Tibial nerve (tissue), 4 donors: ENCODE measurements around the gene HARS1. TPM values are rescaled to one million over a fixed set of nuclear protein-coding genes. Genes with fewer than 3 reads are reported as not detected.

Source experiments
- DNase-seq, 2 donors: peaks; one replicate each; pipeline ENCODE4 v3.0.0-alpha.2; 2019; ENCODE audit warnings: low spot score in 2 of 2
- H3K27ac ChIP-seq, 4 donors: fragments of 200-600 bp; sonication (generic) in 3 of 4; one replicate each; pipeline ENCODE4 v1.5.1; 2017 to 2019; ENCODE audit warnings: mild to moderate bottlenecking in 1 of 4
- H3K27me3 ChIP-seq, 2 donors: fragments of 200-600 bp; sonication (generic) in 1 of 2; one replicate each; pipeline versions ENCODE4 v1.5.1 to v1.6.0; 2017 to 2019
- H3K36me3 ChIP-seq, 3 donors: fragments of 200-600 bp; sonication (generic); one replicate each; pipeline ENCODE4 v1.5.1; 2018 to 2019
- H3K4me1 ChIP-seq, 4 donors: fragments of 200-600 bp; sonication (generic) in 3 of 4; one replicate each; pipeline ENCODE4 v1.5.1; 2017 to 2019
- H3K4me3 ChIP-seq, 4 donors: fragments of 200-600 bp; sonication (generic) in 3 of 4; one replicate each; pipeline ENCODE4 v1.5.1; 2017 to 2019; ENCODE audit warnings: mild to moderate bottlenecking in 1 of 4, moderate library complexity in 1 of 4
- H3K9me3 ChIP-seq, 4 donors: fragments of 200-600 bp; sonication (generic) in 3 of 4; one replicate each; pipeline ENCODE4 v1.5.1; 2017 to 2019
- EP300 ChIP-seq, 2 donors: sonication (generic); formaldehyde crosslinking; IDR thresholded peaks; one replicate each; pipeline ENCODE4 v1.6.1; 2017; ENCODE audit warnings: antibody characterized with exemption in 2 of 2, mild to moderate bottlenecking in 1 of 2
- POLR2A ChIP-seq, 2 donors: fragments of 450-650 bp; IDR thresholded peaks; one replicate each; pipeline ENCODE4 v1.6.1; 2017; ENCODE audit warnings: antibody characterized with exemption in 2 of 2, mild to moderate bottlenecking in 2 of 2, moderate library complexity in 2 of 2
- WGBS, 2 donors: methylation state at CpG; one replicate each; pipeline ENCODE4 v1.1.5; 2018; 5-methylcytosine and 5-hydroxymethylcytosine counted together
- total RNA-seq, 4 donors: library from RNA; depleted of rRNA; stranded (reverse); fragments of >200 nt; gene quantifications; one replicate each; pipeline ENCODE4 v1.1.0, GENCODE V29; 2016
- TF ChIP-seq, protein P1 (sequence below), 5 experiments: fragments of 200-600 bp in 3 of 5; fragments of 450-650 bp in 2 of 5; sonication (generic) in 3 of 5; IDR thresholded peaks; one replicate each; pipeline ENCODE4 v1.5.1; 2016 to 2019; ENCODE audit warnings: antibody characterized with exemption in 5 of 5, mild to moderate bottlenecking in 3 of 5, moderate library complexity in 2 of 5

The HARS1 gene
- total RNA-seq, 4 donors from 2014 or later: 45.4 to 63.9 (median 48.6) TPM

DNA sequence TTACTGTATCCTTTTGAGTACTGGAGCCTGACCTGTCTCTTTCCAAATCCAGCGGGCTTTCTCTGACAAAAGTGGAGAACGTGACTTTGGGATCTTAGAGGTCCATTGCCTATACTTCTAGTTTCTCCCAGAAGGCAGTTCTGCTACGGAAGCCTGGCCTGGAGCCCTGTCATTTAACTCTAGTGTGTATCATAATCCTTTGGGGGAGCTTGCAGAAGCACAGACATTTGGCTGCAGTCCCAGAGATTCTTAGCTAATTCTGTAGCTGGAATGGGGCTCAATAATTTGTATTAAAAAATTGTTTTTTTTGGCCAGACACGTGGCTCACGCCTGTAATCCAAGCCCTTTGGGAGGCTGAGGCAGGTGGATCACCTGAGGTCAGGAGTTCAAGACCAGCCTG lies 3.1 kb upstream of the HARS1 start:
- Histone ChIP-seq H3K4me3 (no peak overlapping the region), H3K9me3 (no peaks in the 10 kb centered on the region), H3K4me1 (peaks cover 0 to 38% (median 20%) of the 10 kb centered on the region in 4 donors), H3K36me3 (peaks cover 11 to 61% (median 27%) of the 10 kb centered on the region in 3 donors), H3K27me3 (no peaks in the 10 kb centered on the region), H3K27ac (no peak overlapping the region)
- 59 to 63% methylated on average over 5 of the region's 5 CpGs for WGBS, 2 donors
- TF ChIP-seq EP300 (IDR thresholded peaks at IDR 0.05) (no peak), POLR2A (IDR thresholded peaks at IDR 0.05) (no peak)
- TF ChIP-seq, protein P1, sequence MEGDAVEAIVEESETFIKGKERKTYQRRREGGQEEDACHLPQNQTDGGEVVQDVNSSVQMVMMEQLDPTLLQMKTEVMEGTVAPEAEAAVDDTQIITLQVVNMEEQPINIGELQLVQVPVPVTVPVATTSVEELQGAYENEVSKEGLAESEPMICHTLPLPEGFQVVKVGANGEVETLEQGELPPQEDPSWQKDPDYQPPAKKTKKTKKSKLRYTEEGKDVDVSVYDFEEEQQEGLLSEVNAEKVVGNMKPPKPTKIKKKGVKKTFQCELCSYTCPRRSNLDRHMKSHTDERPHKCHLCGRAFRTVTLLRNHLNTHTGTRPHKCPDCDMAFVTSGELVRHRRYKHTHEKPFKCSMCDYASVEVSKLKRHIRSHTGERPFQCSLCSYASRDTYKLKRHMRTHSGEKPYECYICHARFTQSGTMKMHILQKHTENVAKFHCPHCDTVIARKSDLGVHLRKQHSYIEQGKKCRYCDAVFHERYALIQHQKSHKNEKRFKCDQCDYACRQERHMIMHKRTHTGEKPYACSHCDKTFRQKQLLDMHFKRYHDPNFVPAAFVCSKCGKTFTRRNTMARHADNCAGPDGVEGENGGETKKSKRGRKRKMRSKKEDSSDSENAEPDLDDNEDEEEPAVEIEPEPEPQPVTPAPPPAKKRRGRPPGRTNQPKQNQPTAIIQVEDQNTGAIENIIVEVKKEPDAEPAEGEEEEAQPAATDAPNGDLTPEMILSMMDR (IDR thresholded peaks at IDR 0.05): no peak
- no peak for DNase-seq

DNA sequence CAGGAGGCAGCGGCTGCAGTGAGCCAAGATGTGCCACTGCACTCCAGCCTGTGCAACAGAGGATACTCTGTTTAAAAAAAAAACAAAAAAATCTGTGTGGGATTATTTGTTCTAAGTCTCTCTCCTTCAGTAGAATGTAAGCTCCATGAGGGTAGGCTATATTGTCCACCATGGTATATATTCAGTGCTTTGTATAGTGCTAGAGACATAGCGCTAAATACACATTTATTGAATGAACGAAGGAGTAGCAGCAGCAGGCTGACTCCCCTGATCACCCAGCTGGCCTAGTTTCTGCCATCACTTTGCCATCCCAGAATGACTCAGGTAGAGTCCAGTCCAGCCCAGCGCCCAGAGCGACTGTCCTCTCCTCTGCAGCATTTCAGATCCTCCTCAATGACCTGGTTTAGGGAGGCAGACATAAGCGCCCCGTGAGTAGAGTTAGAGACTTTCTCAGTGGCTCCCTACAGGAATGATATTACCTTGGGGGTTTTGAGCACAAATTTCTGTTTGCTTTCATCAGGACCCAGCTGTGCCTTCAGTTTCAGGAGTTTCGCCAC lies 716 bp downstream of the HARS1 start:
- Histone ChIP-seq H3K36me3 (peaks cover 0 to 58% (median under 1%) of the 10 kb centered on the region in 3 donors), H3K4me3 (peak overlapping the region; percentile 51 to 91 (median 78)), H3K4me1 (peaks cover 0 to 38% (median 20%) of the 10 kb centered on the region in 4 donors), H3K27me3 (no peaks in the 10 kb centered on the region), H3K9me3 (no peaks in the 10 kb centered on the region), H3K27ac (peak overlapping the region in 3 of 4 donors; percentile 85 to 89 (median 87))
- DNase-seq: no peak
- 55 to 59% methylated on average over 8 of the region's 8 CpGs for WGBS, 2 donors
- TF ChIP-seq, protein P1 (IDR thresholded peaks at IDR 0.05): no peak
- TF ChIP-seq EP300 (IDR thresholded peaks at IDR 0.05): no peak
- TF ChIP-seq POLR2A (IDR thresholded peaks at IDR 0.05): no peak

DNA sequence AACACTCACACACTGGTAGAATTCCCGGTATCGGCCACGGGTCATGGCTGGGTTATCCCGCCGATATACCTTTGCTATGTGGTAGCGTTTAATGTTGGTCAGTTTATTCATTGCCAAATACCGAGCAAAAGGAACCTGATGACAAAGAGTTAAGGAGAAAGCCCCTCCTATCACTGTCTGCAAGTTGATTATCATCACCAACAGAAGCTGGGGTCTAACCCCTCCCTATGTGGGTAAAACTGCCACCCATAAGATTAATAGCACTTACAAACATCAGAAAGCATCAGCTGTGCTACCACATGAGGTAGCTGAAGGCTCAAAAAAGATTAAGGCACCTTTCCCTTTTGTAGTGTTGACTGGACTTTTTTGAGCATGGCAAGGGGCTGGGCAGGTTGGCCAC lies 12.2 kb downstream of the HARS1 start:
- TF ChIP-seq, protein P1 (IDR thresholded peaks at IDR 0.05): no peak
- TF ChIP-seq POLR2A (IDR thresholded peaks at IDR 0.05) (no peak), EP300 (IDR thresholded peaks at IDR 0.05) (no peak)
- no peaks in the 10 kb centered on the region for H3K9me3 ChIP-seq
- no peak overlapping the region for H3K4me3 ChIP-seq
- no peak for DNase-seq
- no peaks in the 10 kb centered on the region for H3K27me3 ChIP-seq
- no peak overlapping the region for H3K27ac ChIP-seq
- H3K4me1 ChIP-seq: no peaks in the 10 kb centered on the region
- H3K36me3 ChIP-seq: peaks cover 3 to 99% (median 7%) of the 10 kb centered on the region in 3 donors
- WGBS, 2 donors: 96% methylated on average over 7 of the region's 7 CpGs

- DNase-seq: no peak
- H3K4me3 ChIP-seq: no peak overlapping the region
- TF ChIP-seq, protein P1 (IDR thresholded peaks at IDR 0.05): no peak
- TF ChIP-seq POLR2A (IDR thresholded peaks at IDR 0.05): no peak
- no peak for TF ChIP-seq EP300 (IDR thresholded peaks at IDR 0.05)
Measured at GRCh38 chr5:140677947-140678346, 13.2 kb downstream of the HARS1 start.

DNA sequence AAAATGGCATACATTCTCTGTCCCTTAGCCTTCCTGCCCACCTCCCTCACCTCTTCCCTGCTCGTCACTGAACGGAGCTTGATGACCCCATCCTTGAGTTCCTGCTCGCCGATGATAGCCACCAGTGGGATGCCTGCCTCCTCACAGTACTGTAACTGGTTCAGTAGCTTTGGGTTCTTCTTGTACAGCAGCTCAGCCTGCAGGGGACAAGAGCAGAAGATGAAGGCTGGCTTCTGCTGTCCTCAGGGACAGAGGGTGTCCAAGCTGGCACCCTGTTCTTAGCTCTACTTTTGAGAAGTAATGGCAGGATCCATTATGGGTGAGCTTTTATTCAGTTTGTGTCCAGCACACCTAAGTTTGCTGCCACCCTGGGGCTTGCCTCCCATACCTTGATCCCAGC lies 16.5 kb downstream of the HARS1 start:
- TF ChIP-seq POLR2A (IDR thresholded peaks at IDR 0.05): no peak
- TF ChIP-seq EP300 (IDR thresholded peaks at IDR 0.05): no peak
- TF ChIP-seq, protein P1 (IDR thresholded peaks at IDR 0.05): no peak
- no peak overlapping the region for H3K27ac ChIP-seq
- H3K4me3 ChIP-seq: no peak overlapping the region
- 83 to 96% methylated on average over 4 of the region's 4 CpGs for WGBS, 2 donors
- no peak for DNase-seq
- no peaks in the 10 kb centered on the region for H3K9me3 ChIP-seq
- H3K27me3 ChIP-seq: no peaks in the 10 kb centered on the region
- no peaks in the 10 kb centered on the region for H3K4me1 ChIP-seq
- peaks cover 2 to 99% (median 7%) of the 10 kb centered on the region in 3 donors for H3K36me3 ChIP-seq

More at GRCh38 chr5:140677947-140678346, 13.2 kb downstream of the HARS1 start:
- 91 to 100% methylated on average over 2 to 3 of the region's 3 CpGs for WGBS, 2 donors
- H3K27ac ChIP-seq: no peak overlapping the region
- H3K36me3 ChIP-seq: peaks cover 3 to 99% (median 7%) of the 10 kb centered on the region in 3 donors
- H3K9me3 ChIP-seq: no peaks in the 10 kb centered on the region
- H3K27me3 ChIP-seq: no peaks in the 10 kb centered on the region
- no peaks in the 10 kb centered on the region for H3K4me1 ChIP-seq
